GM23248 (cell line): ENCODE results near the gene INTS3. TPM values are rescaled to one million over a fixed set of nuclear protein-coding genes. Genes with fewer than 3 reads are reported as not detected.
A peak's percentile ranks its signal among the peaks of the same experiment; 100 is the strongest.

ENCODE experiments used
- DNase-seq: peaks from one replicate; pipeline ENCODE4 v3.0.0-alpha.2; 2015
- H2AFZ ChIP-seq: fragments of 200-600 bp; sonication (generic); 2 replicates; pipeline ENCODE4 v1.6.1; 2016; ENCODE audit warnings: antibody characterized with exemption
- H3F3A ChIP-seq: fragments of 200-600 bp; sonication (generic); 2 replicates; pipeline ENCODE4 v1.6.1; 2016; ENCODE audit warnings: mild to moderate bottlenecking, antibody characterized with exemption, mixed run types; ENCODE audit not compliant: insufficient read depth
- H3K27ac ChIP-seq: fragments of 200-600 bp; sonication (generic); 2 replicates; pipeline ENCODE4 v1.5.1; 2016; ENCODE audit warnings: mild to moderate bottlenecking
- H3K27me3 ChIP-seq: fragments of 200-600 bp; sonication (generic); replicated peaks from 2 replicates; pipeline ENCODE4 v1.6.1; 2016; ENCODE audit warnings: mild to moderate bottlenecking; ENCODE audit not compliant: insufficient read depth
- H3K36me3 ChIP-seq: fragments of 200-600 bp; sonication (generic); 2 replicates; pipeline ENCODE4 v1.6.1; 2016; ENCODE audit warnings: low read depth, mild to moderate bottlenecking
- H3K4me1 ChIP-seq: fragments of 200-600 bp; sonication (generic); 2 replicates; pipeline ENCODE4 v1.6.1; 2016; ENCODE audit warnings: mild to moderate bottlenecking; ENCODE audit not compliant: insufficient read depth
- H3K4me2 ChIP-seq: fragments of 200-600 bp; sonication (generic); one replicate; pipeline ENCODE4 v1.6.1; 2016; ENCODE audit warnings: mild to moderate bottlenecking; ENCODE audit not compliant: unreplicated experiment
- H3K4me3 ChIP-seq: fragments of 200-600 bp; sonication (generic); 2 replicates; pipeline ENCODE4 v1.5.1; 2016; ENCODE audit warnings: mild to moderate bottlenecking
- H3K79me2 ChIP-seq: fragments of 200-600 bp; sonication (generic); 2 replicates; pipeline ENCODE4 v1.6.1; 2016; ENCODE audit warnings: mild to moderate bottlenecking; ENCODE audit not compliant: insufficient read depth
- H3K9ac ChIP-seq: fragments of 200-600 bp; sonication (generic); 2 replicates; pipeline ENCODE4 v1.6.1; 2016; ENCODE audit warnings: mild to moderate bottlenecking
- H3K9me2 ChIP-seq: fragments of 200-600 bp; sonication (generic); 2 replicates; pipeline ENCODE4 v1.6.1; 2016; ENCODE audit warnings: mixed run types, mild to moderate bottlenecking, moderate library complexity; ENCODE audit not compliant: insufficient read depth
- H3K9me3 ChIP-seq: fragments of 200-600 bp; sonication (generic); one replicate; pipeline ENCODE4 v1.6.1; 2017; ENCODE audit warnings: low read depth
- H4K20me1 ChIP-seq: fragments of 200-600 bp; sonication (generic); 2 replicates; pipeline ENCODE4 v1.6.0; 2016; ENCODE audit not compliant: insufficient read depth
- EZH2 ChIP-seq: fragments of 200-600 bp; sonication (generic); IDR thresholded peaks from 2 replicates; pipeline ENCODE4 v1.6.1; 2018; ENCODE audit warnings: antibody characterized with exemption, mild to moderate bottlenecking; ENCODE audit not compliant: insufficient read depth, poor library complexity, severe bottlenecking
- EZH2phosphoT487 ChIP-seq: fragments of 200-600 bp; sonication (generic); IDR thresholded peaks from 2 replicates; pipeline ENCODE4 v1.6.1; 2018; ENCODE audit warnings: antibody characterized with exemption, moderate library complexity, mild to moderate bottlenecking, low read depth; ENCODE audit not compliant: insufficient read depth
- WGBS, 2 experiments: methylation state at CpG; one replicate each; pipeline ENCODE4 v1.1.6; 2015 to 2017; ENCODE audit warnings: low lambda C conversion rate in 2 of 2, low coverage in 1 of 2; ENCODE audit errors: missing lambda C conversion rate in 2 of 2; 5-methylcytosine and 5-hydroxymethylcytosine counted together
- in situ Hi-C: fragments of 300-500 bp; cut with MboI; formaldehyde crosslinking; loops from 2 replicates; pipeline ENCODE4 v1.15.0; 2020
- polyA plus RNA-seq: library from polyadenylated mRNA; unstranded; fragments of >200 nt; fragmentation: Nextera tagmentation; extraction: Ambion mirVana; gene quantifications from 2 replicates; pipeline ENCODE4 v1.2.1, GENCODE V29; 2016
- total RNA-seq: library from RNA; depleted of rRNA; stranded (reverse); fragments of >200 nt; shearing (Covaris generic); gene quantifications from 2 replicates; pipeline ENCODE4 v1.2.3, GENCODE V29; 2014

INTS3 gene
- total and polyA plus RNA-seq, 2 experiments from 2014 or later = 19.9 to 40.2 TPM

GRCh38 chr1:153796786-153797659, 69.2 kb downstream of the INTS3 start:
- no peaks in the 10 kb centered on the region for H3K27me3 ChIP-seq
- H3K4me2 ChIP-seq = no peak overlapping the region
- no peak overlapping the region for H3K9ac ChIP-seq
- TF ChIP-seq EZH2phosphoT487 (no peak), EZH2 (no peak)
- H3K4me1 ChIP-seq = no peaks in the 10 kb centered on the region
- peak; percentile 77 for DNase-seq
- no peaks in the 10 kb centered on the region for H3K9me2 ChIP-seq
- no peaks in the 10 kb centered on the region for H3K79me2 ChIP-seq
- in situ Hi-C loops = no loop called here
- no peaks in the 10 kb centered on the region for H3K9me3 ChIP-seq
- no peaks in the 10 kb centered on the region for H4K20me1 ChIP-seq
- H3K27ac ChIP-seq = no peak overlapping the region
- 43 to 46% methylated on average over 26 of the region's 26 CpGs for WGBS, 2 experiments
- no peak overlapping the region for H3K4me3 ChIP-seq
- no peaks in the 10 kb centered on the region for H3F3A ChIP-seq
- no peaks in the 10 kb centered on the region for H3K36me3 ChIP-seq
- H2AFZ ChIP-seq = no peak overlapping the region

- H3K9ac ChIP-seq = no peak overlapping the region
- no peak overlapping the region for H3K27ac ChIP-seq
- H3K9me3 ChIP-seq = no peaks in the 10 kb centered on the region
- no peaks in the 10 kb centered on the region for H3K9me2 ChIP-seq
- in situ Hi-C loops = no loop called here
- DNase-seq = no peak
- no peaks in the 10 kb centered on the region for H3K4me1 ChIP-seq
- H3F3A ChIP-seq = no peaks in the 10 kb centered on the region
- no peak for TF ChIP-seq EZH2phosphoT487
- TF ChIP-seq EZH2 = no peak
- H3K36me3 ChIP-seq = no peaks in the 10 kb centered on the region
- WGBS, 2 experiments = 42 to 58% methylated on average over 3 of the region's 3 CpGs
- no peak overlapping the region for H2AFZ ChIP-seq
- no peaks in the 10 kb centered on the region for H3K79me2 ChIP-seq
- H3K4me3 ChIP-seq = no peak overlapping the region
- no peaks in the 10 kb centered on the region for H3K27me3 ChIP-seq
- no peaks in the 10 kb centered on the region for H4K20me1 ChIP-seq
- H3K4me2 ChIP-seq = no peak overlapping the region
These were observed 70.6 kb downstream of the INTS3 start for GRCh38 chr1:153798468-153798780.

- H3K36me3 ChIP-seq = no peaks in the 10 kb centered on the region
- H3F3A ChIP-seq = no peaks in the 10 kb centered on the region
- no peak overlapping the region for H3K4me3 ChIP-seq
- no peak overlapping the region for H3K4me2 ChIP-seq
- in situ Hi-C loops = no loop called here
- H3K27ac ChIP-seq = no peak overlapping the region
- 80 to 84% methylated on average over 4 of the region's 4 CpGs for WGBS, 2 experiments
- no peaks in the 10 kb centered on the region for H4K20me1 ChIP-seq
- H3K27me3 ChIP-seq = no peaks in the 10 kb centered on the region
- no peak overlapping the region for H2AFZ ChIP-seq
- H3K9me3 ChIP-seq = no peaks in the 10 kb centered on the region
- no peak overlapping the region for H3K9ac ChIP-seq
- no peaks in the 10 kb centered on the region for H3K79me2 ChIP-seq
- TF ChIP-seq EZH2phosphoT487 (no peak), EZH2 (no peak)
- no peak for DNase-seq
- no peaks in the 10 kb centered on the region for H3K9me2 ChIP-seq
- no peaks in the 10 kb centered on the region for H3K4me1 ChIP-seq
These were observed 71.2 kb downstream of the INTS3 start for GRCh38 chr1:153799016-153799415.

- in situ Hi-C loops = no loop called here
- H4K20me1 ChIP-seq = no peaks in the 10 kb centered on the region
- TF ChIP-seq EZH2phosphoT487 = no peak
- no peak for TF ChIP-seq EZH2
- H3K36me3 ChIP-seq = no peaks in the 10 kb centered on the region
- no peak overlapping the region for H2AFZ ChIP-seq
- no peak overlapping the region for H3K4me2 ChIP-seq
- WGBS, 2 experiments = 83 to 91% methylated on average over 17 to 27 of the region's 27 CpGs
- no peaks in the 10 kb centered on the region for H3K79me2 ChIP-seq
- no peak overlapping the region for H3K27ac ChIP-seq
- no peaks in the 10 kb centered on the region for H3K9me2 ChIP-seq
- no peak for DNase-seq
- no peaks in the 10 kb centered on the region for H3K27me3 ChIP-seq
- H3K4me1 ChIP-seq = no peaks in the 10 kb centered on the region
- no peak overlapping the region for H3K4me3 ChIP-seq
- no peaks in the 10 kb centered on the region for H3F3A ChIP-seq
- no peaks in the 10 kb centered on the region for H3K9me3 ChIP-seq
- no peak overlapping the region for H3K9ac ChIP-seq
These were observed 72.0 kb downstream of the INTS3 start for GRCh38 chr1:153799566-153800465.
